Measurements from ENCODE around the gene EPRS1.
A peak's percentile ranks its signal among the peaks of the same experiment; 100 is the strongest.

Gene EPRS1

DNA sequence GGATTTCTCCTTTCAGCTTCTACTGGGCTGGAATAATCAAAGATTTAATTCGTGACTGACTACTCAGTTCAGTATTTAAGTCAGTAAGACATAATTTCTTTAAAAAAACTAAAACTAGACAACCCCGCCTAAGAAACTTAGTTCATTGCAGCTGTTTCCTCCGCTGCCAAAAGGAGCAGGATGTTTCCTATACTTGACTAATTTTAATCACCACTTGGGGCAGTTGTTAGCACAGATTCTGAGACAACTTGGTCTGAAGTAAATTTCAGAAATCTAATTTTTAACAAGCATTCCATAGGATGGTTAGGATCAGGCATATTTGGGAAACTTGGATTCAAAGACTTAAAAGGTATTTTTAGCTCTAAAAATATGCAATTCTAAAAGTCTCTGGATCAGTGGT lies 34.0 kb downstream of the EPRS1 start:
- Histone ChIP-seq H3K9me2 (replicated peaks; ENCODE audit: low read depth, low read length) (no peaks in the 10 kb centered on the region), H3K4me2 (ENCODE audit: low read depth, low read length, poor library complexity, severe bottlenecking) (no peak overlapping the region), H3K79me2 (ENCODE audit: insufficient read depth, low read length) (no peaks in the 10 kb centered on the region), H3K4me1 (ENCODE audit: insufficient read depth, low read length, poor library complexity, severe bottlenecking) (no peaks in the 10 kb centered on the region), H3K27me3 (ENCODE audit: insufficient read depth, low read length, poor library complexity, severe bottlenecking) (no peaks in the 10 kb centered on the region), H4K20me1 (ENCODE audit: insufficient read depth, low read length, poor library complexity, severe bottlenecking) (no peaks in the 10 kb centered on the region), H2AFZ (ENCODE audit: low read length) (no peak overlapping the region), H3K9ac (ENCODE audit: low read depth, low read length, poor library complexity, severe bottlenecking) (no peak overlapping the region), H3K4me3 (ENCODE audit: low read length, poor library complexity, severe bottlenecking) (no peak overlapping the region), H3F3A (ENCODE audit: low read depth) (no peaks in the 10 kb centered on the region), H3K36me3 (ENCODE audit: insufficient read depth, low read length) (peaks cover 66% of the 10 kb centered on the region; the same call in 1 of the 2 replicates), H3K9me3 (ENCODE audit: insufficient read depth, low read depth, low read length) (no peaks in the 10 kb centered on the region)
- no peak for TF ChIP-seq EZH2phosphoT487 (IDR thresholded peaks at IDR 0.05; ENCODE audit: borderline replicate concordance)
- TF ChIP-seq, protein P1, sequence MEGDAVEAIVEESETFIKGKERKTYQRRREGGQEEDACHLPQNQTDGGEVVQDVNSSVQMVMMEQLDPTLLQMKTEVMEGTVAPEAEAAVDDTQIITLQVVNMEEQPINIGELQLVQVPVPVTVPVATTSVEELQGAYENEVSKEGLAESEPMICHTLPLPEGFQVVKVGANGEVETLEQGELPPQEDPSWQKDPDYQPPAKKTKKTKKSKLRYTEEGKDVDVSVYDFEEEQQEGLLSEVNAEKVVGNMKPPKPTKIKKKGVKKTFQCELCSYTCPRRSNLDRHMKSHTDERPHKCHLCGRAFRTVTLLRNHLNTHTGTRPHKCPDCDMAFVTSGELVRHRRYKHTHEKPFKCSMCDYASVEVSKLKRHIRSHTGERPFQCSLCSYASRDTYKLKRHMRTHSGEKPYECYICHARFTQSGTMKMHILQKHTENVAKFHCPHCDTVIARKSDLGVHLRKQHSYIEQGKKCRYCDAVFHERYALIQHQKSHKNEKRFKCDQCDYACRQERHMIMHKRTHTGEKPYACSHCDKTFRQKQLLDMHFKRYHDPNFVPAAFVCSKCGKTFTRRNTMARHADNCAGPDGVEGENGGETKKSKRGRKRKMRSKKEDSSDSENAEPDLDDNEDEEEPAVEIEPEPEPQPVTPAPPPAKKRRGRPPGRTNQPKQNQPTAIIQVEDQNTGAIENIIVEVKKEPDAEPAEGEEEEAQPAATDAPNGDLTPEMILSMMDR (conservative IDR thresholded peaks at IDR 0.05; ENCODE audit: low read length), result peak; percentile 30; the same call in 1 of the 2 replicates

DNA sequence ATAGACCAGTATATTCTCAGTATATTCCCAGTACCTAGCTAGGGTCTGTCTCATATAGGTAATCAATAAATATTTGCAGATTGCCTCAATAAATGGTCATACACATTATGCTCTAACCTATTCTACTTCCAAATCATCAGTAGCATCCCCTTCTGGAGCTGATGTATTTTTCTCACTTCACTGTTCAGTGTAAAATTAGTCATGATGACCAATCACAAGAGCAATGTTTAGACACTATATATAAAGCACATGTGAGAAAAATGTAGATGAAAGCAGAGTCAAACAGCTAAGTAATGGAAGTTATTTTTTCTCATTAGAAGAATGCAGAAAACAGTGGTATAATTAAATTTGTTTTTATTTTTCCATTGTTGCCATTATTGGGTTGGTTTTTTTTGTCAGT lies 34.7 kb downstream of the EPRS1 start:
- Histone ChIP-seq H3F3A (ENCODE audit: low read depth) (no peaks in the 10 kb centered on the region), H3K36me3 (ENCODE audit: insufficient read depth, low read length) (peaks cover 72% of the 10 kb centered on the region; the same call in 1 of the 2 replicates), H4K20me1 (ENCODE audit: insufficient read depth, low read length, poor library complexity, severe bottlenecking) (no peaks in the 10 kb centered on the region), H2AFZ (ENCODE audit: low read length) (no peak overlapping the region), H3K9me3 (ENCODE audit: insufficient read depth, low read depth, low read length) (no peaks in the 10 kb centered on the region), H3K27me3 (ENCODE audit: insufficient read depth, low read length, poor library complexity, severe bottlenecking) (no peaks in the 10 kb centered on the region), H3K9ac (ENCODE audit: low read depth, low read length, poor library complexity, severe bottlenecking) (no peak overlapping the region), H3K79me2 (ENCODE audit: insufficient read depth, low read length) (no peaks in the 10 kb centered on the region), H3K4me3 (ENCODE audit: low read length, poor library complexity, severe bottlenecking) (no peak overlapping the region), H3K4me2 (ENCODE audit: low read depth, low read length, poor library complexity, severe bottlenecking) (no peak overlapping the region), H3K9me2 (replicated peaks; ENCODE audit: low read depth, low read length) (no peaks in the 10 kb centered on the region), H3K4me1 (ENCODE audit: insufficient read depth, low read length, poor library complexity, severe bottlenecking) (no peaks in the 10 kb centered on the region)
- TF ChIP-seq, protein P1 (conservative IDR thresholded peaks at IDR 0.05; ENCODE audit: low read length), result no peak
- no peak for TF ChIP-seq EZH2phosphoT487 (IDR thresholded peaks at IDR 0.05; ENCODE audit: borderline replicate concordance)

DNA sequence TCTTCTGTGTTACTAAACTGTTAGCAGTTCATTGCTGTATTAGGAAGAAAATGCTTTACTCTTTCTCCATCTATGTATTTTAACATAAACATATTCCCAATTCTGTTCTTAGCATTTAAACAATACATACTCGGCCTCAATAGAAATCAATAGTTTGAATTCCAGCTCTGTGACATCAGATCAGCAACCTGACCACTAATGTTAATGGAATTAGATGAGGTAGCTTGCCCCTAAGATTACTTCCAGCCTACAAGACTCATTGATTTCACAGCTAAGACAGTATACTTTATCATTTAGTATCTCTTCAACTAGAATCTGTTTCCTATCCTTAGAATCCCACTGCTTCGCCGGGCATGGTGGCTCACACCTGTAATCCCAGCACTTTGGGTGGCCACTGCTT lies 38.9 kb downstream of the EPRS1 start:
- TF ChIP-seq EZH2phosphoT487 (IDR thresholded peaks at IDR 0.05; ENCODE audit: borderline replicate concordance), result no peak
- Histone ChIP-seq H3K4me3 (ENCODE audit: low read length, poor library complexity, severe bottlenecking) (no peak overlapping the region), H2AFZ (ENCODE audit: low read length) (no peak overlapping the region), H3K9me3 (ENCODE audit: insufficient read depth, low read depth, low read length) (no peaks in the 10 kb centered on the region), H3K36me3 (ENCODE audit: insufficient read depth, low read length) (peaks cover 76% of the 10 kb centered on the region; the same call in 1 of the 2 replicates), H3F3A (ENCODE audit: low read depth) (no peaks in the 10 kb centered on the region), H3K9ac (ENCODE audit: low read depth, low read length, poor library complexity, severe bottlenecking) (no peak overlapping the region), H3K4me1 (ENCODE audit: insufficient read depth, low read length, poor library complexity, severe bottlenecking) (no peaks in the 10 kb centered on the region), H3K9me2 (replicated peaks; ENCODE audit: low read depth, low read length) (no peaks in the 10 kb centered on the region), H3K27me3 (ENCODE audit: insufficient read depth, low read length, poor library complexity, severe bottlenecking) (no peaks in the 10 kb centered on the region), H3K79me2 (ENCODE audit: insufficient read depth, low read length) (no peaks in the 10 kb centered on the region), H4K20me1 (ENCODE audit: insufficient read depth, low read length, poor library complexity, severe bottlenecking) (no peaks in the 10 kb centered on the region), H3K4me2 (ENCODE audit: low read depth, low read length, poor library complexity, severe bottlenecking) (no peak overlapping the region)

DNA sequence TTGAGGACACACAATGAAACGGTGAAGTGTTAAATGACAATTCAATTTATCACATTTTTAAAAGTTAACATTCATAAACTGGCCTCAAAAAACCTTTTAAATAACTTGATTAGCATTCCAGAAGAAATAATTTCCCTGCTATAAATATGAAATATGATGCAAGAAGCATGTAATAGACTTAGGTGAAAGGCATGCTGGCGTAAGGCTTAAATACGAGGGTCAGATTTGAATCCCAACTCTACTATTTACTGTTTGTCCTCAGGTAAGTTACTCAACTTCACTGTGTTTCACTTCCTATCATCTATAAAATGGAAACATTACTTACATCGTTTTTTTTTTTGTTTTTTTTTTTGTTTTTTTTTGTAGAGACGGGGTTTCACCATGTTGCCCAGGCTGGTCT lies 40.8 kb downstream of the EPRS1 start:
- H3K9ac ChIP-seq (ENCODE audit: low read depth, low read length, poor library complexity, severe bottlenecking), result no peak overlapping the region
- peaks cover 76% of the 10 kb centered on the region; the same call in 1 of the 2 replicates for H3K36me3 ChIP-seq (ENCODE audit: insufficient read depth, low read length)
- H3K9me3 ChIP-seq (ENCODE audit: insufficient read depth, low read depth, low read length), result no peaks in the 10 kb centered on the region
- H3K27me3 ChIP-seq (ENCODE audit: insufficient read depth, low read length, poor library complexity, severe bottlenecking), result no peaks in the 10 kb centered on the region
- no peaks in the 10 kb centered on the region for H3K79me2 ChIP-seq (ENCODE audit: insufficient read depth, low read length)
- no peaks in the 10 kb centered on the region for H4K20me1 ChIP-seq (ENCODE audit: insufficient read depth, low read length, poor library complexity, severe bottlenecking)
- no peaks in the 10 kb centered on the region for H3K9me2 ChIP-seq (replicated peaks; ENCODE audit: low read depth, low read length)
- no peak overlapping the region for H2AFZ ChIP-seq (ENCODE audit: low read length)
- H3K4me2 ChIP-seq (ENCODE audit: low read depth, low read length, poor library complexity, severe bottlenecking), result no peak overlapping the region
- TF ChIP-seq, protein P1 (conservative IDR thresholded peaks at IDR 0.05; ENCODE audit: low read length), result no peak
- TF ChIP-seq EZH2phosphoT487 (IDR thresholded peaks at IDR 0.05; ENCODE audit: borderline replicate concordance), result no peak
- no peaks in the 10 kb centered on the region for H3K4me1 ChIP-seq (ENCODE audit: insufficient read depth, low read length, poor library complexity, severe bottlenecking)
- no peak overlapping the region for H3K4me3 ChIP-seq (ENCODE audit: low read length, poor library complexity, severe bottlenecking)
- H3F3A ChIP-seq (ENCODE audit: low read depth), result no peaks in the 10 kb centered on the region

Measured in Loucy (cell line).